H9 (cell line): ENCODE measurements around the gene TIMM22. TPM values are rescaled to one million over a fixed set of nuclear protein-coding genes. Genes with fewer than 3 reads are reported as not detected.
"Not testable (repeated sequence)": the region's sequence is repeated elsewhere in the genome, so short reads cannot be mapped to it uniquely, and the experiment has no call there.

Experiments
- DNase-seq: peaks from one replicate; pipeline ENCODE4 v3.0.0-alpha.2; 2017
- H2AFZ ChIP-seq: one replicate; pipeline ENCODE4 v1.6.1; 2013; ENCODE audit warnings: mild to moderate bottlenecking, low read length, control low read depth, moderate library complexity
- H2AK5ac ChIP-seq: 2 replicates; pipeline ENCODE4 v1.6.1; 2013; ENCODE audit warnings: low read length, control low read depth, mixed read lengths; ENCODE audit not compliant: insufficient read length
- H2BK120ac ChIP-seq: one replicate; pipeline ENCODE4 v1.6.1; 2013; ENCODE audit warnings: low read depth, mild to moderate bottlenecking, low read length, control low read depth, inconsistent platforms; ENCODE audit not compliant: poor library complexity, severe bottlenecking
- H2BK12ac ChIP-seq: 2 replicates; pipeline ENCODE4 v1.6.1; 2013; ENCODE audit warnings: low read length, control low read depth, mixed read lengths, low read depth; ENCODE audit not compliant: insufficient read length
- H2BK15ac ChIP-seq: 2 replicates; pipeline ENCODE4 v1.6.1; 2013; ENCODE audit warnings: low read depth, low read length, control low read depth
- H2BK20ac ChIP-seq: one replicate; pipeline ENCODE4 v1.6.1; 2013; ENCODE audit warnings: low read depth, mild to moderate bottlenecking, low read length, control low read depth, inconsistent platforms; ENCODE audit not compliant: poor library complexity, severe bottlenecking
- H2BK5ac ChIP-seq: 2 replicates; pipeline ENCODE4 v1.6.1; 2013; ENCODE audit warnings: low read length, control low read depth, mixed read lengths; ENCODE audit not compliant: insufficient read length
- H3K14ac ChIP-seq: 2 replicates; pipeline ENCODE4 v1.6.1; 2013; ENCODE audit warnings: low read length, control low read depth; ENCODE audit not compliant: insufficient read depth
- H3K18ac ChIP-seq: 2 replicates; pipeline ENCODE4 v1.6.1; 2013; ENCODE audit warnings: low read depth, mild to moderate bottlenecking, mixed read lengths, low read length, control low read depth; ENCODE audit not compliant: insufficient read length
- H3K23ac ChIP-seq: 2 replicates; pipeline ENCODE4 v1.6.1; 2013; ENCODE audit warnings: low read length, control low read depth, mixed read lengths, low read depth; ENCODE audit not compliant: insufficient read length
- H3K23me2 ChIP-seq: 2 replicates; pipeline ENCODE4 v1.6.1; 2013; ENCODE audit warnings: low read depth, mild to moderate bottlenecking, mixed read lengths, low read length, control low read depth; ENCODE audit not compliant: insufficient read length, poor library complexity, severe bottlenecking
- H3K27ac ChIP-seq: 2 replicates; pipeline ENCODE4 v1.5.1; 2013; ENCODE audit warnings: low read length, control low read depth, mixed read lengths, low read depth; ENCODE audit not compliant: insufficient read length
- H3K27me3 ChIP-seq: 2 replicates; pipeline ENCODE4 v1.6.1; 2013; ENCODE audit warnings: low read length, control low read depth, inconsistent platforms; ENCODE audit not compliant: insufficient read depth
- H3K4ac ChIP-seq: 2 replicates; pipeline ENCODE4 v1.6.1; 2013; ENCODE audit warnings: low read depth, mild to moderate bottlenecking, control low read depth, inconsistent platforms, low read length, moderate library complexity
- H3K4me1 ChIP-seq: 2 replicates; pipeline ENCODE4 v1.6.1; 2013; ENCODE audit warnings: low read length, control low read depth, inconsistent platforms; ENCODE audit not compliant: insufficient read depth
- H3K4me2 ChIP-seq: 2 replicates; pipeline ENCODE4 v1.6.1; 2013; ENCODE audit warnings: low read length, control low read depth, mixed read lengths; ENCODE audit not compliant: insufficient read length, insufficient read depth
- H3K56ac ChIP-seq: 2 replicates; pipeline ENCODE4 v1.6.1; 2013; ENCODE audit warnings: low read depth, mild to moderate bottlenecking, mixed read lengths, low read length, control low read depth; ENCODE audit not compliant: insufficient read length
- H3K79me1 ChIP-seq: 2 replicates; pipeline ENCODE4 v1.6.1; 2013; ENCODE audit warnings: low read depth, mild to moderate bottlenecking, moderate library complexity, low read length, control low read depth, inconsistent platforms; ENCODE audit not compliant: insufficient read depth, poor library complexity, severe bottlenecking
- H3K79me2 ChIP-seq: 2 replicates; pipeline ENCODE4 v1.6.1; 2013; ENCODE audit warnings: low read length, control low read depth, inconsistent platforms; ENCODE audit not compliant: insufficient read depth
- H3K9ac ChIP-seq: 2 replicates; pipeline ENCODE4 v1.6.1; 2013; ENCODE audit warnings: low read length, control low read depth, mixed read lengths; ENCODE audit not compliant: insufficient read length; ENCODE audit errors: extremely low read depth
- H3K9me3 ChIP-seq: one replicate; pipeline ENCODE4 v1.6.1; 2013; ENCODE audit warnings: low read depth, low read length, inconsistent platforms; ENCODE audit not compliant: control insufficient read depth
- H3T11ph ChIP-seq: one replicate; pipeline ENCODE4 v1.6.1; 2013; ENCODE audit warnings: mild to moderate bottlenecking, low read length, control low read depth, inconsistent platforms
- H4K20me1 ChIP-seq: one replicate; pipeline ENCODE4 v1.6.1; 2013; ENCODE audit not compliant: control insufficient read depth, insufficient read length, insufficient read depth
- H4K5ac ChIP-seq: 2 replicates; pipeline ENCODE4 v1.6.1; 2013; ENCODE audit warnings: low read depth, mild to moderate bottlenecking, mixed read lengths, low read length, control low read depth; ENCODE audit not compliant: insufficient read length
- H4K8ac ChIP-seq: replicated peaks from 2 replicates; pipeline ENCODE4 v1.6.1; 2013; ENCODE audit warnings: low read length, control low read depth, mixed read lengths, low read depth; ENCODE audit not compliant: insufficient read length
- H4K91ac ChIP-seq: 2 replicates; pipeline ENCODE4 v1.6.1; 2013; ENCODE audit warnings: low read depth, mild to moderate bottlenecking, moderate library complexity, mixed read lengths, low read length, control low read depth; ENCODE audit not compliant: insufficient read length
- H3K27ac Mint-ChIP-seq, 3 experiments: 2 replicates in 2 of 3; 3 replicates in 1 of 3; pipeline ENCODE4 v1.8.0; 2020 to 2021; ENCODE audit warnings: mixed read lengths in 3 of 3, mild to moderate bottlenecking in 1 of 3, moderate library complexity in 1 of 3
- H3K27me3 Mint-ChIP-seq: 2 replicates; pipeline ENCODE4 v1.8.0; 2021; ENCODE audit warnings: low read depth, mild to moderate bottlenecking, moderate library complexity, mixed read lengths
- H3K36me3 Mint-ChIP-seq, 3 experiments: 2 replicates in 2 of 3; 3 replicates in 1 of 3; pipeline ENCODE4 v1.8.0; 2020 to 2021; ENCODE audit warnings: low read depth in 3 of 3, mixed read lengths in 3 of 3; ENCODE audit not compliant: insufficient read depth in 1 of 3
- H3K4me1 Mint-ChIP-seq, 2 experiments: 2 replicates each; pipeline ENCODE4 v1.8.0; 2020; ENCODE audit warnings: mixed read lengths in 2 of 2
- H3K4me3 Mint-ChIP-seq, 2 experiments: 2 replicates in 1 of 2; 3 replicates in 1 of 2; pipeline ENCODE4 v1.8.0; 2020 to 2021; ENCODE audit warnings: mild to moderate bottlenecking in 2 of 2, mixed read lengths in 2 of 2, moderate library complexity in 1 of 2
- H3K9me3 Mint-ChIP-seq, 2 experiments: 2 replicates in 1 of 2; 3 replicates in 1 of 2; pipeline ENCODE4 v1.8.0; 2020; ENCODE audit warnings: mild to moderate bottlenecking in 2 of 2, mixed read lengths in 2 of 2, moderate library complexity in 1 of 2
- WGBS: extraction: QIAGEN DNeasy Blood & Tissue Kit; methylation state at CpG from one replicate; pipeline ENCODE4 v1.1.7; 2013; ENCODE audit warnings: missing lambda C conversion rate, low lambda C conversion rate, mixed read lengths; ENCODE audit not compliant: insufficient read length; ENCODE audit errors: extremely low coverage; 5-methylcytosine and 5-hydroxymethylcytosine counted together
- total RNA-seq: library from RNA; stranded (reverse); gene quantifications from 2 replicates; pipeline ENCODE4 v1.2.1, GENCODE V29; 2021
- TF ChIP-seq, protein P1 (sequence below): fragments of 200-600 bp; sonication (generic); conservative IDR thresholded peaks from 3 replicates; pipeline ENCODE4 v1.8.0; 2021; ENCODE audit warnings: antibody characterized with exemption, mild to moderate bottlenecking

The TIMM22 gene
- total RNA-seq, 1 experiment from 2014 or later = 23.0 TPM

DNA sequence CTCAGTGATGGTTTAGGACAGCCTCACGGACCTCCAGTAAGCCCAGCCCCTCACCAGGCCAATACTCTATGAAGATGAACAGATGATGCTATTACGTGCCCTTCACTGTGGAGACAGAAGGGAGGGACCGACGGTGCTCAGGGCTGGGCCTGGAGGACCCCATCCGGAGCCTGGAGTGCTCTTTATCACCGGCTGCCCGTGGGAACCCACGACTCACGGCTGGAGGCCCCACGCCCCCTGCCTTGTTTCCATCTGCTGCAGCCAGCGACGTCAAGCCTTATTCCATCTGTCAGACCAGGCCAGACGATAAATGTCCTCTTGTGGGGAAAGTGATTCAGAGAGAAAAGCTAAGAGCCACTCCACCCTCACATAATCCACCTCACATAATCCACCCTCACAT lies 4.0 kb upstream of the TIMM22 start:
- Histone ChIP-seq H3K79me1 (no peaks in the 10 kb centered on the region), H3K9ac (no peak overlapping the region), H2AFZ (no peak overlapping the region), H3T11ph (no peak overlapping the region), H3K9me3 (no peaks in the 10 kb centered on the region), H2BK120ac (no peak overlapping the region), H2BK12ac (no peak overlapping the region), H3K4ac (no peak overlapping the region), H4K5ac (no peak overlapping the region), H3K27ac (no peak overlapping the region), H2BK15ac (no peak overlapping the region), H3K14ac (no peak overlapping the region), H3K23ac (no peak overlapping the region), H4K20me1 (no peaks in the 10 kb centered on the region), H3K79me2 (no peaks in the 10 kb centered on the region; the same call in 1 of the 2 replicates), H3K18ac (no peak overlapping the region), H3K4me2 (no peak overlapping the region), H4K8ac (no peak overlapping the region), H3K4me1 (peaks cover 2% of the 10 kb centered on the region; the same call in 1 of the 2 replicates), H2BK5ac (no peak overlapping the region), H3K27me3 (no peaks in the 10 kb centered on the region; the same call in 1 of the 2 replicates), H3K23me2 (peaks cover 3% of the 10 kb centered on the region), H4K91ac (no peak overlapping the region), H2AK5ac (no peak overlapping the region), H2BK20ac (no peak overlapping the region), H3K56ac (no peak overlapping the region)
- Mint-ChIP-seq H3K27ac (no peak overlapping the region), H3K36me3 (no peaks in the 10 kb centered on the region), H3K27me3 (peaks cover 21% of the 10 kb centered on the region), H3K9me3 (peaks cover 3 to 10% of the 10 kb centered on the region in 2 experiments; a peak in 4 of 5 replicates), H3K4me3 (no peak overlapping the region), H3K4me1 (peaks cover 3% of the 10 kb centered on the region in 2 experiments)
- TF ChIP-seq, protein P1, sequence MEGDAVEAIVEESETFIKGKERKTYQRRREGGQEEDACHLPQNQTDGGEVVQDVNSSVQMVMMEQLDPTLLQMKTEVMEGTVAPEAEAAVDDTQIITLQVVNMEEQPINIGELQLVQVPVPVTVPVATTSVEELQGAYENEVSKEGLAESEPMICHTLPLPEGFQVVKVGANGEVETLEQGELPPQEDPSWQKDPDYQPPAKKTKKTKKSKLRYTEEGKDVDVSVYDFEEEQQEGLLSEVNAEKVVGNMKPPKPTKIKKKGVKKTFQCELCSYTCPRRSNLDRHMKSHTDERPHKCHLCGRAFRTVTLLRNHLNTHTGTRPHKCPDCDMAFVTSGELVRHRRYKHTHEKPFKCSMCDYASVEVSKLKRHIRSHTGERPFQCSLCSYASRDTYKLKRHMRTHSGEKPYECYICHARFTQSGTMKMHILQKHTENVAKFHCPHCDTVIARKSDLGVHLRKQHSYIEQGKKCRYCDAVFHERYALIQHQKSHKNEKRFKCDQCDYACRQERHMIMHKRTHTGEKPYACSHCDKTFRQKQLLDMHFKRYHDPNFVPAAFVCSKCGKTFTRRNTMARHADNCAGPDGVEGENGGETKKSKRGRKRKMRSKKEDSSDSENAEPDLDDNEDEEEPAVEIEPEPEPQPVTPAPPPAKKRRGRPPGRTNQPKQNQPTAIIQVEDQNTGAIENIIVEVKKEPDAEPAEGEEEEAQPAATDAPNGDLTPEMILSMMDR = no peak
- no CpG with 5 or more reads among the region's 13 CpGs for WGBS
- DNase-seq = no peak

DNA sequence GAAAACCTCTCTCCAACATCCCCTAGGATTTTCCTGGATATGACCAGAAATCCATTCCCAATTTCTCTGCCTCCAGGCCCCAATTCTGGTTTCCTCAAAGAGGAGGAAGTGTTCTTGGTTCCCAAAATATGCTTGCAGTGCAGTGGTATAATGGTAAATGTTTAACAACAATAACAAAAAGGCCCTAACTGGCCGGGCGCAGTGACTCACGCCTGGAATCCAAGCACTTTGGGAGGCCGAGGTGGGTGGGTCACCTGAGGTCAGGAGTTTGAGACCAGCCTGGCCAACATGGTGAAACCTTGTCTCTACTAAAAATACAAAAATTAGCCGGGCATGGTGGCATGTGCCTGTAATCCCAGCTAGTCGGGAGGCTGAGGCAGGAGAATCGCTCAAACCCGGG lies 1.6 kb upstream of the TIMM22 start:
- not testable (repeated sequence) for H3K56ac ChIP-seq, H3K9me3 ChIP-seq, H3K27ac Mint-ChIP-seq, H3K4ac ChIP-seq, H3K79me2 ChIP-seq, H2AFZ ChIP-seq, H2BK5ac ChIP-seq, H3T11ph ChIP-seq, H2BK15ac ChIP-seq, H3K18ac ChIP-seq, H3K79me1 ChIP-seq, H4K5ac ChIP-seq, H2AK5ac ChIP-seq, H3K4me2 ChIP-seq, H2BK12ac ChIP-seq, H2BK120ac ChIP-seq, H4K20me1 ChIP-seq, H3K23me2 ChIP-seq, H4K91ac ChIP-seq, DNase-seq, H3K27ac ChIP-seq, H3K23ac ChIP-seq, H4K8ac ChIP-seq, H3K14ac ChIP-seq, H3K4me3 Mint-ChIP-seq, H3K27me3 ChIP-seq, H3K4me1 ChIP-seq, H3K9ac ChIP-seq, H2BK20ac ChIP-seq, H3K4me1 Mint-ChIP-seq
- no CpG with 5 or more reads among the region's 8 CpGs for WGBS
- H3K9me3 Mint-ChIP-seq = peaks cover 3 to 10% of the 10 kb centered on the region in 2 experiments; a peak in 4 of 5 replicates
- peaks cover 8 to 12% (median 9%) of the 10 kb centered on the region in 3 experiments; a peak in 6 of 7 replicates for H3K36me3 Mint-ChIP-seq
- peaks cover 18% of the 10 kb centered on the region for H3K27me3 Mint-ChIP-seq
